NCI-H1105 (cell line): ENCODE data around the gene TENT4A.
A peak's percentile ranks its signal among the peaks of the same experiment; 100 is the strongest.
"Not testable (repeated sequence)": the region's sequence is repeated elsewhere in the genome, so short reads cannot be mapped to it uniquely, and the experiment has no call there.

Experiments used
- DNase-seq: peaks from one replicate; lab custom pipeline; 2025; lab: John Stamatoyannopoulos, UW

TENT4A gene

DNA sequence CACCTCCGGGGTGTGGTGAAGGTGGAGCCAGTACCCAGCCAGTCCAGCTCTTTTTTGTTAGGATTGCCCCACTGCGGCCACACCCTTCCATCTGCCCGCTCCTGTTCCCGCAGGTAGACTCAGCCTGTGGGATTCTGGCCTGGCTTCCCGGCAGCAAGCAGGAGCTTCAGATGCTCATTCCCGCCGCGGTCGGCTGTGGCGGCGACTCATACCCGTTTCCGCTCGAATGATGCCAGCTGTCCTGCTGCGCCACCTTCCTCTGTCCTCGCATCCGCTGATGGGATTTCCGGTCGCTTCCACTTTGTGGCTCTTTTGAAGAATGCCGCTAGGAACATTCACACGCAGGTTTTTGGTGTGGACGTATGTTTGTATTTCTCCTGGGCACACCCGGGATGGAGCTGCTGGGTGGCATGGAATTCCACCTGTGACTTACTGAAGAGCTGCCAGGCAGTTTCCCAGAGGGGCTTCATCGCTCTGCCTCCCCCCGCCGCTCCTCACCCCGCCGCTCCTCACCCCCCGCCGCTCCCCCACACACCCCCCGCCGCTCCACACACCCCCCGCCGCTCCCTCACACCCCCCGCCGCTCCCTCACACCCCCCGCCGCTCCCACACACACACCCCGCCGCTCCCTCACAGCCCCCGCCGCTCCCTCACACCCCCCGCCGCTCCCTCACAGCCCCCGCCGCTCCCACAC lies 60.3 kb downstream of the TENT4A start:
- DNase-seq, result peak; percentile 65

DNA sequence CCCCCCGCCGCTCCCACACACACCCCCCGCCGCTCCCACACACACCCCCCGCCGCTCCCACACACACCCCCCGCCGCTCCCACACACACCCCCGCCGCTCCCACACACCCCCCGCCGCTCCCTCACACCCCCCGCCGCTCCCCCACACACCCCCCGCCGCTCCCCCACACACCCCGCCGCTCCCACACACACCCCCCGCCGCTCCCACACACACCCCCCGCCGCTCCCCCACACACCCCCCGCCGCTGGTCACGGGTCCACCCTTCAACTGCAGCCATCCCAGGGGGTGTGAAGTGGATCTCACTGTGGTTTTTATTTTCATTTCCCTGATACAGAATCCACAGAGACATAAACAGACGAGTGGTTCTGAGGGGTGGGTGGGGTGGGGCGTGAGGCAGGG lies 61.0 kb downstream of the TENT4A start:
- DNase-seq, result not testable (repeated sequence)

DNA sequence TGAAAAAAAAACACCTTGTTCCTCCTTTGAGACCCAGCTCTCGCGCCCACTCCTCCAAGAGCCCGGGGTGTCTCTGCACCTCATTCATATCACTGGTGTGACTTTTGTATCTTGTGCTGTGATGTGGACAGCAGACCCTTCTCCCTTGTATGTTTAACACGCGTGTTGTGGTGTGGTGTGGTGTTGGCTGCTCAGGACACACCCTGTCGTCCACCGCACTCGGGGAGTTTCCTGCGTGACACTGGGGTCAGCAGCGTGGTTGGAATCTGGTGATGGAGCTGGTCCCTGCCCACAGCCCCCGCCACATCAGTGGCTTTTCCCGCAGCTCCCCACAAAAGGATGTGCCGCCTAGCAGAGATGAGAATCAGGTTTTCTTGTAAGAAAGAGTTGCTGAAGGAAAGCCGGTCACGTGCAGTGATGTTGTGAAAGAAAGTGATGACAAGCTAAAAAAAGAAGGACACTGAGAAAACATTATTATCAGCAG lies 61.5 kb downstream of the TENT4A start:
- DNase-seq, result no peak

DNA sequence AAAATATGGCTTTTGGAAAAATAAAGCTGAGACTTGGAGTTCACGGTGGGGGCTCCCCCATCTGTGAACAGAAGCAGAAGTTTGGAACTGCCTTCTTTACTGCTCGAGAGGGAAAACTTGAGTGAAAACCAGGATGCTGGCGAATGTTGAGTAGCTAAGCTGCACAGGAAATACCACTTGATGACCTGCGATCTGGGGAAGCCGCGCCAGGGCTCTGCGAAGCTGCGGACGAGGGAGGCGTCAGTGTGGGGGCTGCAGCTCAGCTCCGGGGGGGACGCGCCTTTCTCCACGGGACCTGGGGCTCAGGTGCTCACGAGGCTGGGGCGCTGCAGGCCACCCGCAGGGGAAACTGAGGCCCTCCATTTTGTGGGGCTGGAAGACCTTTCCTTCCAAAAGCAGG lies 62.3 kb downstream of the TENT4A start:
- no peak for DNase-seq

DNA sequence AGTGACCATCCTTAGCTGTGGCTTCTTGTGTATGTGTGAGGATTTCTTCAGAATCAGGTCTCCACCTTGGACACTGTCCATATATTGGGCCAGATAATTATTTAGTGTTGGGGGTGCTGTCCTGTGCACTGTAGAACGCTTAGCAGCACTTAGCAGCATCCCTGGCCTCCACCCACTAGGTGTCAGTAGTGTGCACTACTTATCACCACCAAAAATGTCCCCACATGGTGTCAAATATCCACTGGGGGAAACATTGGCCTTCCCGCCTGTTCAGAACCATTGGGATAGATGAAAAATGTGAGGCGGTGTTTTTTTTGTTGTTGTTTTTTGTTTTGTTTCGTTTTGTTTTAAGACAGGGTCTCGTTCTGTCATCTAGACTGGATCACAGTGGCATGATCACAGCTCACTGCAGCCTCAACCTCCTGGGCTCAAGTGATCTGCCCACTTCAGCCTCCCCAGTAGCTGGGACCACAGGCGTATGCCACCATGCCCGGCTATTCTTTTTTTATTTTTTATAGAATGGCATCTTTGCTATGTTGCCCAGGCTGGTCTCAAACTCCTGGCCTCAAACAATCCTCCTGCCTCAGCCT lies 67.7 kb downstream of the TENT4A start:
- no peak for DNase-seq

DNA sequence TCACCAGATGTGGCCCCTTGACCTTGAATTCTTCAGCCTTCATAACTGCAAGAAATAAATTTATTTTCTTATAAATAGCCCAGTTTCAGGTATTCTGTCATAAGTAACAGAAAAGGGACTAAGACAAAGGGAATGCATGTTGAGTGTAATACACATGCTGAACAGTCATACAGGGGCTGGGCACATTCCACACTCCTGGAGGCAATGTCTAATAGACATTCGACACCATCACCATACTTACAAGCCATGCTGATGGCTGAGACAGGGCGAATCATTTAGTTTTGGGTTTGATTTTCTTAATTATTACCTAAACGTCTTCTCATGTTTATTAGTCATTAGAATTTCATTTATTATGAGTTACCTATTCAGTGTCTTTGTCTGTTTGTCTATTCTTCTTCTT lies 68.5 kb downstream of the TENT4A start:
- DNase-seq, result no peak

DNA sequence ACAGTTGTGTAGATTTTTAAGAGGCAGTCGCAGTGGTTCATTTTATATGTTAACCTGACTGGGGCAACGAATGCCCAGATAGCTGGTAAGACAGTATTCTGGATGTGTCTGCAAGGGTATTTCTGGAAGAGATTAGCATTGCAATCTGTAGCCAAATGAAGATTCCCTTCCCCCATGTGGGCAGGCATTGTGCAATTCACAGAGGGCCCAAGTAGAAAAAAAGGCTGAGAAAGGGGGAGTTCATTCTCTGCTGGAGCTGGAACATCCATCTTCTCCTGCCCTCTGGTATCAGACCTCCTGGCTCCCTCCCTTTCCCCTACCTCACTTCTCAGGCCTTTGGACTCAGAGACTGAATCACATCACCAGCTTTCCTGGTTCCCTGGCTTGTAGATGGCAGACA lies 70.6 kb downstream of the TENT4A start:
- no peak for DNase-seq

DNA sequence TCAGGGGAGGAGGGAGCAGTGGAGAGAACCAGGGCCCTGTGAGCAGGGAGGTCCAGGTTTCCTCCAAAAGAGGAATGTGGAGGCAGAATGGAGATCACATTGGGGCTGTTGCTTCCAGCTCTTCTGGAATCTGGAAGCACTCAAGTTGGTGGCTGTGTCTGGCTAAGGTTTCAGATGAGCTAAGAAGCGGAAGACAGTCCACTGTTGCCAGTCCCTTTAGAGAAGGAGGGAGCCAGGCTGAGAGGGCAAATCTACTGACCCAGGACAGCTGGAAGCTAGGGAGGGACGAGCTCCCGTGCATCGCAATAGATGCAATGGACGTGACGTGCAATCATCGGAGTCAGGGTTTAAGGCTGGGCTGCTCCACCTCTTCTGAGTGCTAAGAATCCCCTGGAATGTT lies 71.2 kb downstream of the TENT4A start:
- no peak for DNase-seq

DNA sequence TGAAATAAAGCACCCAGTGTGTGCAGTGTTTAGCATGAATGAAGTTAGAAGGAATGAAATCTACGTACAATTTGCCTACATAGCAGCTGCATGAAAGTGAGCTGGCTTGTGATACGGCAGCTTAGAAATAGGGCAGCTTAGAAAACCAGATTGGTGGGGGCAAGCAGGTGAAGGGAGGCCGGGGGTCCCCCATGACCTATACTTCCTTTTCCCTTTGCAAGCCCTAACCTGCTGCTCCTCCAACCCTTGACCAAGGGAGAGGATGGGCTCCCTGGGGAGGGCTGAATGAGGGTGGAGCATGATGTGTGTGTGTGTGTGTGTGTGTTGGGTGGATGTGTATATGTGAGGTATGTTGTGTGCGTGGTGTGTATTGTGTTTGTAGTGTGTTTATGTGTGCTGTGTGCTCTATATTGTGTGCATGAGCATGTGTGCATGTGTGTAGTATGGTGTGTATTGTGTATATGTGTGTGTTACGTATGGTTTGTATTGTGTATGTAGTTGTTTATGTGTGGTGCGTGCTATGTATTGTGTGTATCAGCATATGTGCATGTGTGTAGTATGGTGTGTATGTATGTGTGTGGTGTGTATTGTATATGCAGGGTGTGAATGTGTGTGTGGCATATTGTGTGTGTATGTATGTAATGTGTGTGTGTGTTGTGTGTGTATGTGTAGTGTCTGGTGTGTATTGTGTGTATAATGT lies 72.1 kb downstream of the TENT4A start:
- DNase-seq, result no peak

DNA sequence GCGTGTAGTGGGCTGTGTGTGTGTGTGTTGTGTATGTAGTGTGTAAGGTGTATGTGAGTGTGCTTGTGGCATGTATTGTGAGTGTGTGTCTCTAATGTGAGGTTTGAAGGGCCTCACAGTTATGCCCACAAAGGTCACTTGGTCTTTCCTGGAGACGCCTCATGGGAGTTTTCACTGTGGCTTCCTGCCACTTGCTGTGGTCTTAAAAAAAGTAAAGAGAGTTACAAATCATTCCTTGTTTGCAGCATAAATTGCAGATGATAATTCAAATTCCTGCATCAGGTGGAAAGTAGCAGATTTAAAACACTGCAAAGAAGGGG lies 72.6 kb downstream of the TENT4A start:
- DNase-seq, result no peak

DNA sequence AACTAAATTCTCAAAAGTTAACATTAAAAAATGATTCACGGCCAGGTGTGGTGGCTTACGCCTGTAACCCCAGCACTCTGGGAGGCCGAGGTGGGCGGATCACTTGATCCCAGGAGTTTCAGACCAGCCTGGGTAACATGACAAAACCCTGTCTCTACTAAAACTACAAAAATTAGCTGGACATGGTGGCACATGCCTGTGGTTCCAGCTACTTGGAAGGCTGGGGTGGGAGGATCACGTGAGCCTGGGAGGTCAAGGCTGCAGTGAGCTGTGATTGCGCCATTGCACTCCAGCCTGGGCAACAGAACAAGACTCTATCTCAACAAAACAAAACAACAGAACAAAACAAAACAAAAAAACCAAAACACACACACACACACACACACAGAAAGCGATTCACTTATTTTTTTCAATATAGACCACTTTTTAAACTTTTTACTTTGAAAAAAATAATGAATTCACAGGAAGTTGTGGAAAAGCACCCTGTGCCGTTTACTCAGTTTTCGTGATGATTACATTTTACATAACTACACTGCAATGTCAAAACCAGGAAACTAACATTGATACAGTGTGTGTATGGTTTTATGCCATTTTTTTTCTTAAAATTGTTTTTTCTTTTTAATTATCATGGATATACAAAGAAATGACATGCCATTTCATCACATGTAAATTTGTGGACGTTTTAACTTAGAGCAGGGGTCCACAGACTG lies 73.7 kb downstream of the TENT4A start:
- no peak for DNase-seq

DNA sequence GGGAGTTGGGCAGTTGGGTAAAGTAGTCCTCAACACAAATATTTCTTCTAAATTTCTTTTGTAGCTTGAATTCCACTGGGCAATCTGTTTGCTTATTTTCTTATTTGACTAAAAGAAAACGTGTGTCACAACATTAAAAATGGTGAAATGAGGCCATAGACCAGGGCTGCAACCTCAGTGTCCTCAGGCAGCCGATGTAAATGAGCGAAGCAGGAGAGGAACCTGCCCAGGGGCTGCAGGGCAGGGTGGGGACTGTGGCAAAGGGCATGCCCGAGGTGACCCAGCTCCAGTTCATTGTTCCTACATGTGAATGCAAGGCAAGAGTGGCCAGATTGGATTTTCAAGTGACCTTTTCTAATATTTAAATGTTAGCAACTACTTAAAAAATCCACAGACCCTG lies 74.7 kb downstream of the TENT4A start:
- DNase-seq, result no peak

DNA sequence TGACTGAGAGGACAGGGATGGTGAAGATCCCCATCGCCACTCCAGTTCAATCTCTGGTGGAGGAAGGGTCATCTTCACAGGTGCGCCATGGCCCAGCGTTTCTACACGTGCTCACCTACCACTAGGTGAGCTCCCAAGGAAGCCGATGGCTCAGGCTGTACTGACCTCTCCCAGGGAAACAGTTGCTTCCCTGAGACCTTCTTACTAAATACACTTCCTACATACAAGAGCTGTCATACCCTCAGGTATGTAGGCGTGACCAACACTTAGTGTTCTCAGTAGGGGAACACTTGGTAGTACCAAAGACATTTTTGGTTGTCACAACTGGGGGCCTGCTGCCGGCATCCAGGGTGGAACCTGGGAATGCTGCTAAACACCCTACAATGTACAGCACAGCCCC lies 75.2 kb downstream of the TENT4A start:
- DNase-seq, result no peak

DNA sequence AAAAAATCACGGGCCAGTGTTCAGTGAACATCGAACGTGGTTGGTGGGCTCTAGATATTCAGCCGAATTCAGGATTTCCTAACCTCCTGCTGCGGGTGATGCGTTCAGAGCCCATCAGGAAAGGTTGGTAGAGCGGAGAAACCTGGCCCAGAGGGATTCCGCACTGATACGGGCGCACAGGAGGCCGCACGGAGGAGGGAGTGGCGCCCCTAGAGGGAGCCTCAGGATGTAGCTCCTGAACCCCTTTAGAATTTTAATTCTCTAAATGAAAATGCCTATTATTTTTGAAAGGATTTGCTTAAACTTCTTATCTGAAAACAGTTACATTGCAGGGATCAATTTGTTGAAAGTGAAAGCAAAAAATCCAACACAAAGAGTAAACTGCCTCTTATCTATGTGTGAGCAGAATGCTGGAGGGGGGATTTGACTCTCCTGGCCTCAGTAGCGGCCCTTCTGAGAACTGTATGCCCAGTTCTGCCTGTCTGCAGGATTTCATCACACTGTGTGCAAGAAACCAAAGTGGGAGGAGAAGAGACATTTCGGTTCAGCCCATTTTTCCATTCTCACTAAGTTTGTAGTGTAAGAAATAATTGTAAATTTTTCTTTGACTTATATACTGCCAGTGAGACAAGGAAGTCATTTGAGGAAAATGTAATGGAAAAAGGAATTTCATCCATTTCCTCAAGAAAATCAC lies 75.9 kb downstream of the TENT4A start:
- no peak for DNase-seq

DNA sequence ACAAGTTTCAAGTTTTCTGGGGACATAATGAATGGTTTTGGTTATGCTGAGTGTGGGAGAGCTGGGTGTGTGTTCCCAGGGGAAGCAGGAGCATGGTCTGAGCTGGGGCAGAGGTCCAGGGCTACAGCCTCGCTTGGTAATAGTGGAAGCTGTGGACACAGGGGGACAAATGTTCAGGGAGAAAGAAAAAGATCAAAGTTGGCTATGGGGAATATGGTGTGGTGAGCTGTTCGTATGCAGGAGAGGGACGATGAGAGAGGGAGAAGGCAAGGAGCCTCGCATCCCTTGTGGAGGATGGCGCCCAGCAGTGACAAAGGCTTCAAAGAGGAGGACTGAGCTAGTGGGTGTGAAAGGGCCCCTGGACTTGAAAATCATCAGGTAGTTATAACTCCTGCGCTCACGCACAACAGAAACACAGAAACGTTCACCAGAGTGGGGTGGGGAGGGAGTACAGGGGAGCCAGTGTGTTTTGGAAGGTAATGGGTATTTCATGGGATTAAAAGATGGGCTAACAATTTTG lies 77.2 kb downstream of the TENT4A start:
- DNase-seq, result no peak

DNA sequence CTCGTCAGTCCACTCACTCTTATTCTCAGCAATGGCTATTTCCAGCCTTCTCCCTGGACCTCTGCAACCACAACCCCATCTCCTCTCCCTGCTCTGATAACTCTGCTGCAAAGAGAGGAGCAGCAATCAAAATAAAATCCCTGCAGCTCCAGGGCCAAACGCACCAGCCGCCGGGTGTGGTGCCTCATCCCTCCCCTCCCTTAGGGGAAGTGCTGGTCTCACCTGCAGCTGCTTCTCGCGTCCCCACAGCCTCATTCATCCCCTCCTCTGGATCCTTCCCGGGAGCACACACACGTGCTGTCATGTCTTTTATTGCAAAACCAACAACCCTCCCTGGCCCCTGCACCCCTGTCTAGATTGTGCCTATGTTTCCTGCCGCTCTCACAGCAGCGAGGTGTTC lies 77.8 kb downstream of the TENT4A start:
- DNase-seq, result no peak

DNA sequence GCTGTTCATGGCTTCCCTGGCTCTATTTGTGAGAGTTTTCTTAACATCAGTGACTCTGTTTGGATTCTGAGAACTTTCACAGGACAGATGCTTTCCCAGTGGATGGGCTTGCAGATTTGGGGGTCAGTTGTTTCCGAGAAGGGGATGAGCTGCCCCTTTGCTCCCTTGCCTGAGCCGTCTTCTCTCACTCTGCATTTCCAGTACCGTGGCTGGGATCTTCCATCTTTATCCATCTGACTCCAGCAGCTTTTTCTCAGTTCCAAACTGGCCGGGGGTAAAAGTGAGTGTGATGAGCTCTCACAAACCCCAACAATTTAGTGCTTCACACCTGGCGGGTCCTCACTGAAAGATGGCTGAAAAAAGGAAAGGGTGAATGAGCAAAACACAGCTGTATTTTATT lies 79.1 kb downstream of the TENT4A start:
- no peak for DNase-seq

DNA sequence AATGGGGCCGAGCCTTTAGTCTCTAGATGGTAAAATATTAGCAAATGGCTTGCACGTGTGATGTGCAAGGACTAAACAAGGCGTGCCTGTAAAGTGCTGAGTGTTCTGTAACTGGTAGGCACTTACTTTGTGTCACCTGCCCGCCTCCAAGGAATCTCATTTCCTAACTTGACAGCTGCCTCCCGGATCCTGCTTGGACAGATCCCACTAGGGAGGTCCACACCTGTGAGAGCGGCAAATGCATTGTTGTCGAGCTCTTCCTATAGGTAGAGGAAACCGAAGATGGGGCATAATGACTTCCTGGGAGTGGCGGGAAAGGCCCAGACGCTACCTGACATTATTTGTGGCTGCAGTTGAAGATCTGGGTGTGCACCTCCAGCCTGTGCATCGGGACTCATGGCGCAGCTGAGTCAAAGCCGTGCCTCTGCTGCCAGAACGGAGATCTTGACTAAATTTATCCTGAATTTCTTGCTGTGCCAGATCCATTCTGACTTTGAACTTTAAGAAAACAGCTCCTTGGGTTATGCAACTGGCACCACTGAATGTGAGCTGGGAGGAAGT lies 79.8 kb downstream of the TENT4A start:
- no peak for DNase-seq

DNA sequence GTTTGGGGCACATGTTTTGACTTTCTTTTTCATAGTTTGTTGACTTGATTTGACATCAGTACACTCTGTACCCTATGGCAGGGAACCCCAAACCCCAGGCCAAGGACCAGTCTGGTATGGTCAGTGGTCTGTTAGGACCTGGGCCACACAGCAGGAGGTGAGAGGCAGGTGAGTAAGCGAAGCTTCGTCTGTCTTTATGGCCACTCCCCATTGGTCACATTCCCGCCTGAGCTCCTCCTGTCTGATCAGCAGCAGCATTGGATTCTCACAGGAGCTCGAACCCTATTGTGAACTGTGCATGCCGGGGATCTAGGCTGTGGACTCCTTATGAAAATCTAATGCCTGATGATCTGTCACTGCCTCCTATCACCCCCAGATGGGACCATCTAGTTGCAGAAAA lies 88.0 kb downstream of the TENT4A start:
- no peak for DNase-seq

DNA sequence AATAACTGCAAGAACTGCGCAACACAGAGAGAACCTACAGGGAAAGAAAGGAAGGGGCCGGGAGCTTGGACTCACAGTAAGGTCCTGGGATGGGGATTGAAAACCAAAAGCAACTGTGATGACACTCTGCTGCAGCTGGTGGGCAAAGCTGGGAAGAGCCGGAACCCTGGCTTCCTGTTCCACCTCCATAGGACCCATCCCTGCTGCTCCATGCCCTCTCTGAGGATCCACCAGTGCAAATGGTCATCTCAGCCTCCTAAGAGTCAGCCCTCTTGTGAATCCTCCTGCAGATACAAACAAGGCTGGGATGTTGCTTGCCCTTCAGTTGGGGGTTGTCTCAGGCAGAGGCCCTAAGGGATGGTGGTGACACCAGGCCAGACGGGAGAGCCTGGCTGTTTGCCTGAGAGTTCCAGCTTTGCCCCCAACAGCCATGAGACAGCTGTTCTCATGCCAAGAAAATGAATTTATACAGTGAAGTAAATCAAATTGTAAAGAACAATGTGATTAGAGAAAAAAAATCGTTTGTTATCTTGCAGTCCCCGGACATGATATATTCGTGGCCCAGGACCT lies 90.8 kb downstream of the TENT4A start:
- no peak for DNase-seq

DNA sequence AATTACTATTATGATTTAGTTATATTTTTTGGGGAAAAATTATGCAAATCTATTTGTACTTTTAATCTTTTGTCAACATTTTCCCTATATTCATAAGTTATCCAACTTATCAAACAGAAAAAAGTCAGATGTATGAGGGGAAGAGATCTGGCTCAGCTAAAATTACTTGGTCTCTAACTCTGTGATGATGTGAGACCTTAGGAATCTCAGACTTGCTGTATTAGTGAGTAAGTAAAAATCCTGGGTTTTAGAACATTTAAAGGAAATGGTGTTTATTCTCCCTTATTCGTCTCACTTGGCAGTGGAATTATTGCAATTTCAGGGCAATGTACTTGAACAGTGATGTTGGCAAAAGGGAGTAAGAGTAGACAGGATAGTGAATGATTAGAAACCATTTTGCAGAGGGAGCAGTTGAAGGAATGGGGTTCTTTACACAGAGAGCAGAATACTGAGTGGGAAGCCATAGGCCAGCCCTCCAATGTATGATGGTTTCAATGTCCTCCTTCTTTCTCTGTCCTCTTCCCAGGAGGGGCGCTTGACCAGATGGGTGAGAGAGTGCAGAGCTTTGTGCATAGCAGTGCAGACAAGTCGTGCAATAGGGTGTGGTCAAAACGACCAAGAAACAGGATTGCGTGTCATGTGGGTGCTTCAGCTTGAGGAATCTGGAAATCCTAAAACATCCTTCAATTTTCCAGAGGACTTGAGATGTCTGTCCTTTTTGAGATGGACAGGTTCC lies 91.7 kb downstream of the TENT4A start:
- DNase-seq, result no peak
